Parathyroid adenoma (tissue), 2 donors: Measurements from ENCODE around the gene NKAIN2.
"Not testable (repeated sequence)": the region's sequence is repeated elsewhere in the genome, so short reads cannot be mapped to it uniquely, and the experiment has no call there.

Experiments
- H2AFZ ChIP-seq: fragments of 300-600 bp; sonication (generic); one replicate; pipeline ENCODE4 v1.7.0; 2017; ENCODE audit warnings: antibody characterized with exemption, mild to moderate bottlenecking
- H3K27ac ChIP-seq: fragments of 300-600 bp; sonication (generic); one replicate; pipeline ENCODE4 v1.7.0; 2017
- H3K27me3 ChIP-seq: fragments of 300-600 bp; sonication (generic); one replicate; pipeline ENCODE4 v1.7.0; 2017; ENCODE audit warnings: low read length; ENCODE audit not compliant: control insufficient read depth, insufficient read depth
- H3K36me3 ChIP-seq: fragments of 300-600 bp; sonication (generic); one replicate; pipeline ENCODE4 v1.7.0; 2017; ENCODE audit warnings: low read length; ENCODE audit not compliant: control insufficient read depth, insufficient read depth
- H3K4me1 ChIP-seq: fragments of 300-600 bp; sonication (generic); one replicate; pipeline ENCODE4 v1.7.0; 2017; ENCODE audit warnings: control low read depth
- H3K4me2 ChIP-seq: fragments of 300-600 bp; sonication (generic); one replicate; pipeline ENCODE4 v1.7.0; 2017; ENCODE audit warnings: low read length
- H3K4me3 ChIP-seq: fragments of 300-600 bp; sonication (generic); one replicate; pipeline ENCODE4 v1.7.0; 2017; ENCODE audit warnings: low read depth, low read length
- H3K79me2 ChIP-seq: fragments of 300-600 bp; sonication (generic); one replicate; pipeline ENCODE4 v1.7.0; 2017; ENCODE audit warnings: control low read depth
- H3K9ac ChIP-seq: fragments of 300-600 bp; sonication (generic); one replicate; pipeline ENCODE4 v1.7.0; 2017; ENCODE audit warnings: mild to moderate bottlenecking
- H3K9me3 ChIP-seq: fragments of 300-600 bp; sonication (generic); one replicate; pipeline ENCODE4 v1.7.0; 2017; ENCODE audit warnings: low read length; ENCODE audit not compliant: control insufficient read depth
- CTCF ChIP-seq: fragments of 300-600 bp; sonication (generic); IDR thresholded peaks from one replicate; pipeline ENCODE4 v1.7.0; 2017; ENCODE audit warnings: antibody characterized with exemption, mild to moderate bottlenecking
- donor health status: primary hyperparathyroidism.

NKAIN2 gene

GRCh38 chr6:124714728-124715127 lies 911.1 kb downstream of the NKAIN2 start:
- no peak overlapping the region for H3K4me3 ChIP-seq
- no peak overlapping the region for H2AFZ ChIP-seq
- no peak overlapping the region for H3K4me2 ChIP-seq
- no peaks in the 10 kb centered on the region for H3K4me1 ChIP-seq
- H3K79me2 ChIP-seq, result no peaks in the 10 kb centered on the region
- H3K9me3 ChIP-seq, result no peaks in the 10 kb centered on the region
- TF ChIP-seq CTCF, result no peak
- no peak overlapping the region for H3K9ac ChIP-seq
- H3K27ac ChIP-seq, result no peak overlapping the region
- H3K27me3 ChIP-seq, result no peaks in the 10 kb centered on the region
- H3K36me3 ChIP-seq, result no peaks in the 10 kb centered on the region

DNA sequence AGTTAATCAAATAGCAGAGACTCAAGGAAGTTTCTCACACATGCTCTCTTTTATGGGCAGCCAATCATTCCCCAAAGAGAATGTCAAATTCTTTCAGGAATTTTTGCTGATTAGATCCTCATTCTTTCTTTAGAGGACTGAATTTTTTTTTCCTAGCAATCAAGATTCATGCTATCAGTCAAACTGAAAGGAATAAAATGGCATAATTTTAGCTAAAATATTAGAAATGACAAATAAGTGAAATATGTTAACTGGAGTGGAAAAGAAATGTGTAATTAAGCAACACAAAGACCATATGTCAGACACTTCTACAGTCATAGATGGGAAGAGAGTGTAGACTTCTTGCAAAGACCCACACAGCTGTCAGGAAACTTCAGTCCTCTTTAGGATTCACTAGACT lies 916.2 kb downstream of the NKAIN2 start:
- Histone ChIP-seq H3K4me3 (no peak overlapping the region), H3K27ac (no peak overlapping the region), H3K9ac (no peak overlapping the region), H3K9me3 (no peaks in the 10 kb centered on the region), H3K27me3 (no peaks in the 10 kb centered on the region), H3K36me3 (no peaks in the 10 kb centered on the region), H2AFZ (no peak overlapping the region), H3K4me1 (no peaks in the 10 kb centered on the region), H3K4me2 (no peak overlapping the region), H3K79me2 (no peaks in the 10 kb centered on the region)
- no peak for TF ChIP-seq CTCF

- no peaks in the 10 kb centered on the region for H3K36me3 ChIP-seq
- TF ChIP-seq CTCF, result no peak
- H2AFZ ChIP-seq, result no peak overlapping the region
- H3K4me2 ChIP-seq, result no peak overlapping the region
- no peaks in the 10 kb centered on the region for H3K79me2 ChIP-seq
- no peak overlapping the region for H3K4me3 ChIP-seq
- no peaks in the 10 kb centered on the region for H3K4me1 ChIP-seq
- no peaks in the 10 kb centered on the region for H3K9me3 ChIP-seq
- H3K27ac ChIP-seq, result no peak overlapping the region
- no peak overlapping the region for H3K9ac ChIP-seq
- H3K27me3 ChIP-seq, result no peaks in the 10 kb centered on the region
Measured at GRCh38 chr6:124721331-124721730, 917.7 kb downstream of the NKAIN2 start.

GRCh38 chr6:124722141-124722878 lies 918.6 kb downstream of the NKAIN2 start:
- Histone ChIP-seq H3K4me3 (no peak overlapping the region), H3K9ac (no peak overlapping the region), H3K36me3 (no peaks in the 10 kb centered on the region), H3K9me3 (no peaks in the 10 kb centered on the region), H3K4me1 (no peaks in the 10 kb centered on the region), H3K4me2 (no peak overlapping the region), H2AFZ (no peak overlapping the region), H3K27me3 (no peaks in the 10 kb centered on the region), H3K27ac (no peak overlapping the region), H3K79me2 (no peaks in the 10 kb centered on the region)
- no peak for TF ChIP-seq CTCF

DNA sequence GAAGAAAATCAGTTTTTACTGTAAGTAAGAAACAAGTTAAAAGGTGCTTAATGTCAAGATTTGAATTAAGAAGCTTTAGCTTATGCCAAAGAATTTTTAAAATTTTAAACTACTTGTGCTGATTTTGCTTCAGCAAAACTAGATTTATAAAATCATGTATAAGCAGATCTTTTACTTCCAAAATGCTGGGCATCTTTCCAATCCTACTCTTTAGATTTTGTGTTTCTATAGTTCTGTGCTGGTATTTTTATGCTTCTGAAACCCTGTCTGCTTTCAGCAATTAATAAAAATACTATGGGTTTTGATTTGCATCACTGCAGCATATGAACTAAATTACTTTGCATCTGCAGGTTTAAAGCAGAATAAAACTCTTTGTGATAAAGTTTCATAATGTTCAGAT lies 920.0 kb downstream of the NKAIN2 start:
- TF ChIP-seq CTCF, result no peak

GRCh38 chr6:124737804-124738203 lies 934.1 kb downstream of the NKAIN2 start:
- not testable (repeated sequence) for H3K9me3 ChIP-seq, H3K4me2 ChIP-seq, H3K4me3 ChIP-seq, H3K9ac ChIP-seq, H3K36me3 ChIP-seq, H3K79me2 ChIP-seq, H3K27me3 ChIP-seq, H2AFZ ChIP-seq, H3K27ac ChIP-seq, H3K4me1 ChIP-seq

More for the DNA sequence above, 920.0 kb downstream of the NKAIN2 start:
- Histone ChIP-seq H3K9me3 (no peaks in the 10 kb centered on the region), H3K4me1 (no peaks in the 10 kb centered on the region), H3K36me3 (no peaks in the 10 kb centered on the region), H3K79me2 (no peaks in the 10 kb centered on the region), H3K4me3 (no peak overlapping the region), H3K9ac (no peak overlapping the region), H3K27me3 (no peaks in the 10 kb centered on the region), H2AFZ (no peak overlapping the region), H3K4me2 (no peak overlapping the region), H3K27ac (no peak overlapping the region)
